CD4-positive, alpha-beta memory T cell (primary cell): ENCODE data around the gene CDC73. TPM values are rescaled to one million over a fixed set of nuclear protein-coding genes. Genes with fewer than 3 reads are reported as not detected.
"Not testable (repeated sequence)": the region's sequence is repeated elsewhere in the genome, so short reads cannot be mapped to it uniquely, and the experiment has no call there.

Source experiments
- CTCF ChIA-PET: fragments of 350-600 bp; sonication (Branson Sonifier 250); formaldehyde crosslinking; loops from one replicate; lab custom pipeline; 2021; ENCODE audit warnings: inconsistent platforms; ENCODE audit not compliant: partially characterized antibody; lab: Charles Lee
- POLR2A ChIA-PET: fragments of 350-600 bp; sonication (Branson Sonifier 250); formaldehyde crosslinking; loops from one replicate; lab custom pipeline; 2021; ENCODE audit not compliant: partially characterized antibody; lab: Charles Lee
- DNase-seq, 5 donors: peaks; one replicate each; pipeline versions ENCODE4 v3.0.0 to v3.0.0-alpha.2; 2020 to 2022; ENCODE audit warnings: mixed read lengths in 1 of 5
- H3K27ac ChIP-seq: one replicate; pipeline ENCODE4 v1.7.0; 2013; ENCODE audit warnings: low read depth, low read length
- H3K27me3 ChIP-seq: 2 replicates; pipeline ENCODE4 v1.7.0; 2013; ENCODE audit warnings: mild to moderate bottlenecking, low read length, moderate library complexity; ENCODE audit not compliant: insufficient read depth
- H3K36me3 ChIP-seq: 2 replicates; pipeline ENCODE4 v1.7.0; 2013; ENCODE audit warnings: mild to moderate bottlenecking, low read length, moderate library complexity; ENCODE audit not compliant: insufficient read depth
- H3K4me1 ChIP-seq: 2 replicates; pipeline ENCODE4 v1.7.0; 2013; ENCODE audit warnings: mild to moderate bottlenecking, low read length, moderate library complexity; ENCODE audit not compliant: insufficient read depth
- H3K4me3 ChIP-seq, 2 donors: one replicate each; pipeline ENCODE4 v1.7.0; 2013; ENCODE audit warnings: low read length in 2 of 2, mild to moderate bottlenecking in 1 of 2
- H3K9me3 ChIP-seq, 2 donors: one replicate each; pipeline ENCODE4 v1.7.0; 2013; ENCODE audit warnings: low read length in 2 of 2, control low read depth in 1 of 2; ENCODE audit not compliant: control insufficient read depth in 1 of 2
- H3K27ac Mint-ChIP-seq, 7 donors: one replicate each; pipeline ENCODE4 v1.8.0; 2020 to 2021; ENCODE audit warnings: mixed read lengths in 7 of 7, mild to moderate bottlenecking in 6 of 7, inconsistent platforms in 3 of 7, moderate library complexity in 3 of 7
- H3K27me3 Mint-ChIP-seq, 2 donors: one replicate each; pipeline ENCODE4 v1.8.0; 2020 to 2021; ENCODE audit warnings: mixed read lengths in 2 of 2
- H3K36me3 Mint-ChIP-seq, 2 donors: one replicate each; pipeline ENCODE4 v1.8.0; 2020 to 2021; ENCODE audit warnings: mixed read lengths in 2 of 2, inconsistent platforms in 1 of 2, mild to moderate bottlenecking in 1 of 2
- H3K4me1 Mint-ChIP-seq, 4 donors: one replicate each; pipeline ENCODE4 v1.8.0; 2020 to 2021; ENCODE audit warnings: mixed read lengths in 4 of 4, mild to moderate bottlenecking in 1 of 4
- H3K4me3 Mint-ChIP-seq, 8 donors: one replicate each; pipeline ENCODE4 v1.8.0; 2020 to 2021; ENCODE audit warnings: mixed read lengths in 8 of 8, mild to moderate bottlenecking in 7 of 8, moderate library complexity in 6 of 8, inconsistent platforms in 3 of 8
- H3K9me3 Mint-ChIP-seq, 8 donors: one replicate each; pipeline ENCODE4 v1.8.0; 2020 to 2021; ENCODE audit warnings: mixed read lengths in 8 of 8, mild to moderate bottlenecking in 5 of 8, inconsistent platforms in 3 of 8, moderate library complexity in 1 of 8
- intact Hi-C: fragments of 100-400 bp; cut with micrococcal nuclease; formaldehyde crosslinking; loops from one replicate; pipeline ENCODE4 v1.15.1; 2023
- polyA plus RNA-seq, 2 donors: library from polyadenylated mRNA; unstranded; fragments of 300-500 nt; fragmentation: Illumina TruSeq; gene quantifications; one replicate each; pipeline ENCODE4 v1.2.3, GENCODE V29; 2021
- total RNA-seq, 2 experiments: library from RNA; stranded (reverse); gene quantifications; one replicate each; pipeline ENCODE4 v1.2.3, GENCODE V29; 2021

Gene CDC73
- total and polyA plus RNA-seq, 4 experiments from 2014 or later: 70.4 to 75.0 (median 71.3) TPM

- intact Hi-C loops: no loop called here
- Histone ChIP-seq H3K9me3 (no peaks in the 10 kb centered on the region), H3K4me3 (no peak overlapping the region), H3K4me1 (peaks cover 2% of the 10 kb centered on the region), H3K27ac (no peak overlapping the region), H3K36me3 (peaks cover 12% of the 10 kb centered on the region), H3K27me3 (no peaks in the 10 kb centered on the region)
- ChIA-PET CTCF (no interaction called here), POLR2A (interaction anchor here (1.2 kb wide), 1 partner anchor 28 kb away, joined by 4 read pairs; the partner anchor contains the start of gene B3GALT2)
- H3K4me1 Mint-ChIP-seq: peaks cover 17 to 20% (median 18%) of the 10 kb centered on the region in 4 donors
- peaks cover 0 to 4% (median 0%) of the 10 kb centered on the region in 8 donors for H3K9me3 Mint-ChIP-seq
- no peaks in the 10 kb centered on the region for H3K27me3 Mint-ChIP-seq
- H3K27ac Mint-ChIP-seq: peak overlapping the region in 1 of 7 donors; percentile 53
- H3K4me3 Mint-ChIP-seq: no peak overlapping the region
- DNase-seq: no peak
- peaks cover 73 to 82% of the 10 kb centered on the region in 2 donors for H3K36me3 Mint-ChIP-seq
Measured at GRCh38 chr1:193213998-193214397, 92.2 kb downstream of the CDC73 start.

DNA sequence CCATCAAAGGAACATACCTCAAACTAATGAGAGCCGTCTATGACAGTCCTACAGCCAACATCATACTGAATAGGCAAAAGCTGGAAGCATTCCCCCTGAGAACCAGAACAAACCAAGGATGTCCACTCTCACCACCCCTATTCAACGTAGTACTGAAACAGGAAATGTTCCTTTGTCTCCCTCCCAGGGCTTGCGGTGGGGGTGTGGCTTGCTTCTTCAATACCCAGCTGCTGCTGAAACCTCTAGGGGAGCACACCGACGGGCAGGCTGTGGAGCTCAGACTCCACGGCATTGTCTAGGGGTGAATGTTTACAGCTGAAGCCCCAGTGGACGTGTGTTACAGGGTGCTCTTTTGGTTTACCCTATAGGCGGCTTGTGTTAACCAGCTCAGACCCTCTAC, 95.1 kb downstream of the CDC73 start:
- intact Hi-C loops: no loop called here
- H3K9me3 Mint-ChIP-seq: peaks cover 0 to 2% (median 0%) of the 10 kb centered on the region in 8 donors
- peaks cover 0 to 10% (median 8%) of the 10 kb centered on the region in 4 donors for H3K4me1 Mint-ChIP-seq
- H3K27me3 ChIP-seq: no peaks in the 10 kb centered on the region
- no peaks in the 10 kb centered on the region for H3K4me1 ChIP-seq
- H3K36me3 ChIP-seq: peaks cover 12% of the 10 kb centered on the region
- POLR2A ChIA-PET: interaction anchor here (1.2 kb wide), 1 partner anchor 94 kb away, joined by 3 read pairs; no protein-coding TSS in a partner anchor
- no peaks in the 10 kb centered on the region for H3K27me3 Mint-ChIP-seq
- no peak for DNase-seq
- H3K4me3 ChIP-seq: no peak overlapping the region
- no peaks in the 10 kb centered on the region for H3K9me3 ChIP-seq
- peaks cover 66 to 83% of the 10 kb centered on the region in 2 donors for H3K36me3 Mint-ChIP-seq
- CTCF ChIA-PET: interaction anchor here (1.9 kb wide), 1 partner anchor 32 kb away, joined by 8 read pairs; no protein-coding TSS in a partner anchor
- H3K4me3 Mint-ChIP-seq: no peak overlapping the region
- H3K27ac ChIP-seq: no peak overlapping the region
- H3K27ac Mint-ChIP-seq: peak overlapping the region in 4 of 7 donors; percentile 10 to 65 (median 24)

DNA sequence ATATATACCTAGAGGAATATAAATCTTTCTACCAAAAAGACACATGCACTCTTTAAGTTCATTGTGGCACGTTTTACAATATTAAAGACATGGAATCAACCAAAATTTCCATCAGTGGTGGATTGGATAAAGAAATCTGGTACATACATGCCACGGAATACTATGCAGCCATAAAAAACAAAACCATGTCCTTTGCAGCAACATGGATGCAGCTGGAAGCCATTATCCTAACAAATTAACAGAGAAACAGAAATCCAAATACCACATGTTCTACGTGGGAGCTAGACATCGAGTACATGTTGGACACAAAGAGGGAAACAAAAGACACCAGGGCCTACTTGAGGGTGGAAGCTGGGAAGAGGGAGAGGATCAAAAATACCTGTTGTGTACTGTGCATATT, 97.6 kb downstream of the CDC73 start:
- Mint-ChIP-seq H3K27me3 (no peaks in the 10 kb centered on the region), H3K9me3 (no peaks in the 10 kb centered on the region), H3K36me3 (peaks cover 52 to 79% of the 10 kb centered on the region in 2 donors), H3K27ac (peak overlapping the region in 1 of 7 donors; percentile 78), H3K4me1 (peaks cover 0 to 17% (median 13%) of the 10 kb centered on the region in 4 donors), H3K4me3 (no peak overlapping the region)
- intact Hi-C loops: no loop called here
- peaks cover 12% of the 10 kb centered on the region for H3K36me3 ChIP-seq
- CTCF ChIA-PET: no interaction called here
- H3K27ac ChIP-seq: no peak overlapping the region
- H3K9me3 ChIP-seq: no peaks in the 10 kb centered on the region
- POLR2A ChIA-PET: no interaction called here
- no peak for DNase-seq
- no peaks in the 10 kb centered on the region for H3K27me3 ChIP-seq
- H3K4me3 ChIP-seq: no peak overlapping the region
- H3K4me1 ChIP-seq: no peaks in the 10 kb centered on the region

DNA sequence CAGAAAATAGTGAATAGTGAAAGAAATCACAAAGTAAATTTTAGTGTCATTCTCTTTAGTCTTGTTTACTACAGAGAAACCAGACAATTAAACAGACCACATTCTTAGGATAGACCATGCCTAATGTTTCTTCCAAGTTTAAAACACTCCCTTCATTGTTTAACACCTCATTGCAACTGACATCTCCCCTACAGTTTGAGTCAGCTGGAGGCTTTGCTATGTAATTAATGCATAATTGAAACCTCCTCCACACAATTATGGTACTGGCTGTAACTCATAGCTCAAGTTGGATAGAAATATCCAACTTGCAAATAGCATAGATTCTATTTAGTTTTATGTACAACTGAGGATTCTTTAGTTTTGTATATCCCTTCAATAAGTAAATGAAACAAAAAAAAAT, 99.8 kb downstream of the CDC73 start:
- no peaks in the 10 kb centered on the region for H3K27me3 ChIP-seq
- no peaks in the 10 kb centered on the region for H3K4me1 ChIP-seq
- no peak for DNase-seq
- no peak overlapping the region for H3K27ac ChIP-seq
- Mint-ChIP-seq H3K4me1 (peaks cover 13 to 32% (median 29%) of the 10 kb centered on the region in 4 donors), H3K4me3 (no peak overlapping the region), H3K36me3 (peaks cover 53 to 78% of the 10 kb centered on the region in 2 donors), H3K9me3 (no peaks in the 10 kb centered on the region), H3K27ac (no peak overlapping the region), H3K27me3 (no peaks in the 10 kb centered on the region)
- intact Hi-C loops: no loop called here
- CTCF ChIA-PET: interaction anchor here (0.5 kb wide), 1 partner anchor 9 kb away, joined by 3 read pairs; no protein-coding TSS in a partner anchor
- peaks cover under 1% of the 10 kb centered on the region for H3K36me3 ChIP-seq
- POLR2A ChIA-PET: no interaction called here
- H3K9me3 ChIP-seq: no peaks in the 10 kb centered on the region
- H3K4me3 ChIP-seq: no peak overlapping the region

DNA sequence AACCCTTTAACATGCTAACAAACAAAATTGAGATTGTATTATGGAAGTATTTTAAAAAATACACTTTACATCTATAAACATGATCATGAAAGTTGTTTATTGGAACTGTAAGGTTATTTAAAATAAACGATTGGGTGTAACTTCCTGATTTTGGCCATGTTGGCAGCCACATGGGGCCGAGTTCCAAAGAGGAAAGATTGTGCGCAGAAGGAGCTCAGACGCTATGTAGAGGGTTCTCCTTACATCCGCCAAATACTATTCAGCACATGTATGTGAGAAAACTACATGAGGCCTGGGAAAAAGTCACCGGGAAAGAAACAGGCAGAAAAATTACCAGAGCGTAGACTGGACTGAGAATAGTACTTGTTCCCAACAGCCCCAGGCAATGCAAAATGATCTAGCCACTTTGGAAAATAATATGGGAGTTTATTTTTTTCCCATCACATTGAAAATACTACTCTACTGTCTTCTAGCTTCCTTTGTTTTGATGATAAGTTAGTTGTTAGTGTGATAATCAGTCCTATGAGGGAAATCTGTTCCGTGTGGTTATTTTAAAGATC, 100.3 kb downstream of the CDC73 start:
- CTCF ChIA-PET: interaction anchor here (0.5 kb wide), 1 partner anchor 8 kb away, joined by 3 read pairs; no protein-coding TSS in a partner anchor
- no peak overlapping the region for H3K27ac ChIP-seq
- Mint-ChIP-seq H3K4me1 (peaks cover 15 to 36% (median 31%) of the 10 kb centered on the region in 4 donors), H3K9me3 (no peaks in the 10 kb centered on the region), H3K27ac (no peak overlapping the region), H3K27me3 (no peaks in the 10 kb centered on the region), H3K4me3 (no peak overlapping the region), H3K36me3 (peaks cover 50 to 78% of the 10 kb centered on the region in 2 donors)
- no peaks in the 10 kb centered on the region for H3K4me1 ChIP-seq
- no peaks in the 10 kb centered on the region for H3K9me3 ChIP-seq
- POLR2A ChIA-PET: no interaction called here
- H3K27me3 ChIP-seq: no peaks in the 10 kb centered on the region
- H3K36me3 ChIP-seq: no peaks in the 10 kb centered on the region
- intact Hi-C loops: no loop called here
- DNase-seq: no peak
- H3K4me3 ChIP-seq: no peak overlapping the region

GRCh38 chr1:193229136-193229535, 107.3 kb downstream of the CDC73 start:
- no peak overlapping the region for H3K4me3 Mint-ChIP-seq
- H3K36me3 Mint-ChIP-seq: peaks cover 38 to 55% of the 10 kb centered on the region in 2 donors
- Histone ChIP-seq H3K9me3 (no peaks in the 10 kb centered on the region), H3K4me3 (no peak overlapping the region), H3K27ac (no peak overlapping the region), H3K27me3 (no peaks in the 10 kb centered on the region), H3K36me3 (no peaks in the 10 kb centered on the region), H3K4me1 (no peaks in the 10 kb centered on the region)
- intact Hi-C loops: no loop called here
- no peak for DNase-seq
- ChIA-PET CTCF (no interaction called here), POLR2A (no interaction called here)
- no peak overlapping the region for H3K27ac Mint-ChIP-seq
- H3K4me1 Mint-ChIP-seq: peaks cover 15 to 29% (median 22%) of the 10 kb centered on the region in 4 donors
- H3K9me3 Mint-ChIP-seq: no peaks in the 10 kb centered on the region
- no peaks in the 10 kb centered on the region for H3K27me3 Mint-ChIP-seq

GRCh38 chr1:193231146-193231545, 109.3 kb downstream of the CDC73 start:
- Mint-ChIP-seq H3K4me1 (peaks cover 7 to 15% (median 11%) of the 10 kb centered on the region in 4 donors), H3K36me3 (peaks cover 35 to 47% of the 10 kb centered on the region in 2 donors)
- H3K9me3 Mint-ChIP-seq, H3K9me3 ChIP-seq, H3K36me3 ChIP-seq, H3K4me3 Mint-ChIP-seq, H3K27ac ChIP-seq, H3K27me3 ChIP-seq, H3K4me1 ChIP-seq, DNase-seq, POLR2A ChIA-PET, intact Hi-C loops, H3K27ac Mint-ChIP-seq, H3K4me3 ChIP-seq, H3K27me3 Mint-ChIP-seq: not testable (repeated sequence)
- CTCF ChIA-PET: interaction anchor here (1.4 kb wide), 1 partner anchor 1063 kb away, joined by 3 read pairs; no protein-coding TSS in a partner anchor
